M059J (cell line): ENCODE results near the gene SDHAF4. TPM values are rescaled to one million over a fixed set of nuclear protein-coding genes. Genes with fewer than 3 reads are reported as not detected.
"Not testable (repeated sequence)": the region's sequence is repeated elsewhere in the genome, so short reads cannot be mapped to it uniquely, and the experiment has no call there.

ENCODE experiments used
- DNase-seq: peaks from one replicate; pipeline ENCODE4 v3.0.0-alpha.2; 2012; ENCODE audit warnings: low read depth
- total RNA-seq: library from RNA; depleted of rRNA; stranded (reverse); fragments of >200 nt; shearing (Covaris generic); gene quantifications from 2 replicates; pipeline ENCODE4 v1.2.3, GENCODE V29; 2014; rRNA removed

SDHAF4 gene
- 5.4 and 12.5 TPM in 2 replicates for total RNA-seq

- DNase-seq, result peak; percentile 91
These were observed at the start of gene SDHAF4 for GRCh38 chr6:70566751-70567382. Gene SDHAF4 (plus strand): TSS chr6:70566930. CDS start chr6:70566941, 11 bp downstream.

- no peak for DNase-seq
These were observed 48.0 kb upstream of the SDHAF4 start for GRCh38 chr6:70518723-70519122.

- DNase-seq, result peak; percentile 14
These were observed 46.2 kb upstream of the SDHAF4 start for GRCh38 chr6:70520575-70520974.

GRCh38 chr6:70524721-70525286 lies 41.9 kb upstream of the SDHAF4 start:
- DNase-seq, result no peak

GRCh38 chr6:70527071-70527737 lies 39.5 kb upstream of the SDHAF4 start:
- no peak for DNase-seq

- no peak for DNase-seq
These were observed 36.7 kb upstream of the SDHAF4 start for GRCh38 chr6:70530023-70530422.

- DNase-seq, result no peak
These were observed 35.6 kb upstream of the SDHAF4 start for GRCh38 chr6:70531133-70531532.

GRCh38 chr6:70537266-70537665 lies 29.5 kb upstream of the SDHAF4 start:
- no peak for DNase-seq

GRCh38 chr6:70538376-70538775 lies 28.4 kb upstream of the SDHAF4 start:
- DNase-seq, result no peak

GRCh38 chr6:70547313-70547712 lies 19.4 kb upstream of the SDHAF4 start:
- DNase-seq, result peak; percentile 39

GRCh38 chr6:70547905-70548304 lies 18.8 kb upstream of the SDHAF4 start:
- DNase-seq, result no peak

GRCh38 chr6:70549327-70549726 lies 17.4 kb upstream of the SDHAF4 start:
- peak; percentile 40 for DNase-seq

- no peak for DNase-seq
These were observed 15.2 kb upstream of the SDHAF4 start for GRCh38 chr6:70551566-70551965.

- DNase-seq, result not testable (repeated sequence)
These were observed 14.3 kb upstream of the SDHAF4 start for GRCh38 chr6:70552286-70552940.

- no peak for DNase-seq
These were observed 13.8 kb upstream of the SDHAF4 start for GRCh38 chr6:70552974-70553373.

GRCh38 chr6:70557998-70558397 lies 8.7 kb upstream of the SDHAF4 start:
- no peak for DNase-seq

GRCh38 chr6:70562401-70562800 lies 4.3 kb upstream of the SDHAF4 start:
- not testable (repeated sequence) for DNase-seq

- DNase-seq, result no peak
These were observed 3.2 kb upstream of the SDHAF4 start for GRCh38 chr6:70563530-70563929.

GRCh38 chr6:70574643-70575042 lies 7.9 kb downstream of the SDHAF4 start:
- no peak for DNase-seq

GRCh38 chr6:70575899-70576495 lies 9.3 kb downstream of the SDHAF4 start:
- no peak for DNase-seq

GRCh38 chr6:70586114-70586513 lies 19.4 kb downstream of the SDHAF4 start:
- no peak for DNase-seq

GRCh38 chr6:70590400-70590799 lies 23.7 kb downstream of the SDHAF4 start:
- DNase-seq, result no peak
